ENCODE results near the gene DSC1.

The DSC1 gene

GRCh38 chr18:31105733-31106132, 56.9 kb downstream of the DSC1 start:
- no peak for TF ChIP-seq CTCF (IDR thresholded peaks at IDR 0.05)
- Mint-ChIP-seq H3K4me3 (no peak overlapping the region), H3K4me1 (peaks cover 31% of the 10 kb centered on the region), H3K27ac (no peak overlapping the region), H3K27me3 (ENCODE audit: low read depth, poor library complexity) (no peaks in the 10 kb centered on the region), H3K9me3 (no peaks in the 10 kb centered on the region), H3K36me3 (ENCODE audit: low read depth) (no peaks in the 10 kb centered on the region)
- no peak for DNase-seq

GRCh38 chr18:31104444-31104843, 58.2 kb downstream of the DSC1 start:
- H3K4me1 Mint-ChIP-seq, result peaks cover 44% of the 10 kb centered on the region
- no peak overlapping the region for H3K4me3 Mint-ChIP-seq
- no peaks in the 10 kb centered on the region for H3K27me3 Mint-ChIP-seq (ENCODE audit: low read depth, poor library complexity)
- no peaks in the 10 kb centered on the region for H3K9me3 Mint-ChIP-seq
- no peaks in the 10 kb centered on the region for H3K36me3 Mint-ChIP-seq (ENCODE audit: low read depth)
- no peak for TF ChIP-seq CTCF (IDR thresholded peaks at IDR 0.05)
- no peak overlapping the region for H3K27ac Mint-ChIP-seq
- DNase-seq, result no peak

GRCh38 chr18:31103423-31103822, 59.2 kb downstream of the DSC1 start:
- Mint-ChIP-seq H3K27me3 (ENCODE audit: low read depth, poor library complexity) (no peaks in the 10 kb centered on the region), H3K4me1 (peaks cover 53% of the 10 kb centered on the region), H3K4me3 (peak overlapping the region; percentile 90), H3K27ac (no peak overlapping the region), H3K9me3 (no peaks in the 10 kb centered on the region), H3K36me3 (ENCODE audit: low read depth) (peaks cover 4% of the 10 kb centered on the region)
- no peak for TF ChIP-seq CTCF (IDR thresholded peaks at IDR 0.05)
- no peak for DNase-seq

GRCh38 chr18:31102941-31103340, 59.7 kb downstream of the DSC1 start:
- no peak overlapping the region for H3K27ac Mint-ChIP-seq
- DNase-seq, result no peak
- no peaks in the 10 kb centered on the region for H3K9me3 Mint-ChIP-seq
- peaks cover 53% of the 10 kb centered on the region for H3K4me1 Mint-ChIP-seq
- TF ChIP-seq CTCF (IDR thresholded peaks at IDR 0.05), result no peak
- peak overlapping the region; percentile 90 for H3K4me3 Mint-ChIP-seq
- peaks cover 8% of the 10 kb centered on the region for H3K36me3 Mint-ChIP-seq (ENCODE audit: low read depth)
- H3K27me3 Mint-ChIP-seq (ENCODE audit: low read depth, poor library complexity), result no peaks in the 10 kb centered on the region

GRCh38 chr18:31102025-31102684, 60.5 kb downstream of the DSC1 start, which contains the start of gene DSC2:
DSC2 (minus strand) TSS chr18:31102421; CDS start chr18:31101971, 450 bp downstream.
- peaks cover 53% of the 10 kb centered on the region for H3K4me1 Mint-ChIP-seq
- DNase-seq, result peak; percentile 81
- H3K9me3 Mint-ChIP-seq, result no peaks in the 10 kb centered on the region
- peaks cover 12% of the 10 kb centered on the region for H3K36me3 Mint-ChIP-seq (ENCODE audit: low read depth)
- peak within 1 kb of the TSS; percentile 98 for H3K27ac Mint-ChIP-seq
- TF ChIP-seq CTCF (IDR thresholded peaks at IDR 0.05), result no peak
- no peaks in the 10 kb centered on the region for H3K27me3 Mint-ChIP-seq (ENCODE audit: low read depth, poor library complexity)
- H3K4me3 Mint-ChIP-seq, result peak within 1 kb of the TSS; percentile 90

Measured in nephron progenitor cell (in vitro differentiated cells).